ENCODE results near the gene SAMM50.

GRCh38 chr22:43976861-43977795 lies 21.9 kb downstream of the SAMM50 start:
- TF ChIP-seq, protein P1, sequence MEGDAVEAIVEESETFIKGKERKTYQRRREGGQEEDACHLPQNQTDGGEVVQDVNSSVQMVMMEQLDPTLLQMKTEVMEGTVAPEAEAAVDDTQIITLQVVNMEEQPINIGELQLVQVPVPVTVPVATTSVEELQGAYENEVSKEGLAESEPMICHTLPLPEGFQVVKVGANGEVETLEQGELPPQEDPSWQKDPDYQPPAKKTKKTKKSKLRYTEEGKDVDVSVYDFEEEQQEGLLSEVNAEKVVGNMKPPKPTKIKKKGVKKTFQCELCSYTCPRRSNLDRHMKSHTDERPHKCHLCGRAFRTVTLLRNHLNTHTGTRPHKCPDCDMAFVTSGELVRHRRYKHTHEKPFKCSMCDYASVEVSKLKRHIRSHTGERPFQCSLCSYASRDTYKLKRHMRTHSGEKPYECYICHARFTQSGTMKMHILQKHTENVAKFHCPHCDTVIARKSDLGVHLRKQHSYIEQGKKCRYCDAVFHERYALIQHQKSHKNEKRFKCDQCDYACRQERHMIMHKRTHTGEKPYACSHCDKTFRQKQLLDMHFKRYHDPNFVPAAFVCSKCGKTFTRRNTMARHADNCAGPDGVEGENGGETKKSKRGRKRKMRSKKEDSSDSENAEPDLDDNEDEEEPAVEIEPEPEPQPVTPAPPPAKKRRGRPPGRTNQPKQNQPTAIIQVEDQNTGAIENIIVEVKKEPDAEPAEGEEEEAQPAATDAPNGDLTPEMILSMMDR (IDR thresholded peaks at IDR 0.05) = no peak
- no peak for TF ChIP-seq POLR2A (IDR thresholded peaks at IDR 0.05)

All from thyroid gland (tissue), 4 donors.